ENCODE results near the gene TEX2.

DNA sequence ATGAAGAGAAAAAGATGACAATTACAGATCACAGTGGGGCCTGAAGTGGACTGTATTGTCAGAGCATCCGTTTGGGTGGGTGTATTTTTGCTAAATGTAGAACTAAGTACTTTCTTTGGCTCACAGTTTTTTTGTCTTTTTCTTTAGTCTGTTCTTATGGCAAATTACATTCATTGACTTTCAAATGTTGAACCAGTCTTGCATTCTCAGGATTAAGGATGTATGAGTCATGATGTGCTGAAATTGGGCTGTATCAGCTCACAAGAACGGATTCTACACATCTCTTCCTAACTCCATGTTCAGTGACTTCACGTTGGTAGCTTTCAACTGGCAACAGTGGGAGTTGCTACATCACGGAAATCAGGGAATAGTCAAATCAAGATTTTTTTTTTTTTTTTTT, 66.5 kb downstream of the TEX2 start:
- TF ChIP-seq, protein P1, sequence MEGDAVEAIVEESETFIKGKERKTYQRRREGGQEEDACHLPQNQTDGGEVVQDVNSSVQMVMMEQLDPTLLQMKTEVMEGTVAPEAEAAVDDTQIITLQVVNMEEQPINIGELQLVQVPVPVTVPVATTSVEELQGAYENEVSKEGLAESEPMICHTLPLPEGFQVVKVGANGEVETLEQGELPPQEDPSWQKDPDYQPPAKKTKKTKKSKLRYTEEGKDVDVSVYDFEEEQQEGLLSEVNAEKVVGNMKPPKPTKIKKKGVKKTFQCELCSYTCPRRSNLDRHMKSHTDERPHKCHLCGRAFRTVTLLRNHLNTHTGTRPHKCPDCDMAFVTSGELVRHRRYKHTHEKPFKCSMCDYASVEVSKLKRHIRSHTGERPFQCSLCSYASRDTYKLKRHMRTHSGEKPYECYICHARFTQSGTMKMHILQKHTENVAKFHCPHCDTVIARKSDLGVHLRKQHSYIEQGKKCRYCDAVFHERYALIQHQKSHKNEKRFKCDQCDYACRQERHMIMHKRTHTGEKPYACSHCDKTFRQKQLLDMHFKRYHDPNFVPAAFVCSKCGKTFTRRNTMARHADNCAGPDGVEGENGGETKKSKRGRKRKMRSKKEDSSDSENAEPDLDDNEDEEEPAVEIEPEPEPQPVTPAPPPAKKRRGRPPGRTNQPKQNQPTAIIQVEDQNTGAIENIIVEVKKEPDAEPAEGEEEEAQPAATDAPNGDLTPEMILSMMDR (optimal IDR thresholded peaks at IDR 0.05 in 1 of 3, IDR thresholded peaks at IDR 0.05 in 1 of 3, conservative IDR thresholded peaks at IDR 0.05 in 1 of 3; ENCODE audit: extremely low read depth in 1 of 3, insufficient read depth in 2 of 3, low read length in 3 of 3), result no peak
- no peak for TF ChIP-seq EZH2 (IDR thresholded peaks at IDR 0.05; ENCODE audit: low read length)

Measured in keratinocyte (primary cell).